NCI-H1417 treated with DMSO at 0.1 percent for 48 hours (cell line): ENCODE measurements around the gene LARGE1.

Source experiments
- DNase-seq: peaks from one replicate; lab custom pipeline; 2025; lab: John Stamatoyannopoulos, UW

The LARGE1 gene

GRCh38 chr22:33224841-33225240 lies 695.4 kb downstream of the LARGE1 start:
- DNase-seq: no peak
